K562 (cell line): Measurements from ENCODE around the gene ULBP1. TPM values are rescaled to one million over a fixed set of nuclear protein-coding genes. Genes with fewer than 3 reads are reported as not detected.

Experiments used
- ATAC-seq: fragments of 200-7000 bp; cut with Tn5 transposase; 3 replicates; pipeline ENCODE4 v1.9.1; 2020; ENCODE audit warnings: moderate library complexity
- BruUV-seq: library from RNA; stranded (reverse); fragments of 400-500 nt; replicated peaks from 2 replicates; lab custom pipeline; 2021; lab: Mats Ljungman, UMichigan
- CTCF ChIA-PET: fragments of 300-600 bp; formaldehyde crosslinking; extraction: SDS; loops from one replicate; lab custom pipeline; 2021; ENCODE audit warnings: low intra/inter-chr PET ratio; lab: Yijun Ruan, JAX
- POLR2A ChIA-PET: fragments of 300-600, 350-650 bp; sonication (Branson Sonifier 250); formaldehyde crosslinking; extraction: SDS; loops from one replicate; lab custom pipeline; 2021; ENCODE audit warnings: antibody characterized with exemption, inconsistent platforms; lab: Yijun Ruan, JAX
- DNase-seq, 4 experiments: peaks; one replicate each; pipeline versions ENCODE4 v3.0.0 to v3.0.0-alpha.2; 2011 to 2018; ENCODE audit warnings: low spot score in 3 of 4, mixed read lengths in 3 of 4; ENCODE audit errors: extremely low read depth in 1 of 4
- FAIRE-seq: peaks from 2 replicates; lab custom pipeline; 2011; peaks lifted over from hg19 to GRCh38; lab: Jason Lieb, UNC
- H2AFZ ChIP-seq: 2 replicates; pipeline ENCODE4 v1.6.0; 2011; ENCODE audit warnings: low read depth, low read length, control low read depth, inconsistent platforms
- H3K27ac ChIP-seq: fragments of 200-600 bp; 3 replicates; pipeline ENCODE4 v1.8.0; 2011; ENCODE audit warnings: low read depth, mild to moderate bottlenecking, control low read depth, inconsistent platforms, low read length, moderate library complexity, mixed read lengths; ENCODE audit errors: extremely low read depth
- H3K27me3 ChIP-seq, 2 experiments: fragments of 300-600 bp in 1 of 2; 2 replicates in 1 of 2; 3 replicates in 1 of 2; pipeline versions ENCODE4 v1.6.0 to v1.8.0; 2011; ENCODE audit warnings: inconsistent platforms in 2 of 2, low read length in 2 of 2, mild to moderate bottlenecking in 1 of 2, mixed read lengths in 1 of 2, moderate library complexity in 1 of 2; ENCODE audit not compliant: control insufficient read depth in 2 of 2, insufficient read depth in 2 of 2
- H3K36me3 ChIP-seq: fragments of 300-600 bp; 3 replicates; pipeline ENCODE4 v1.8.0; 2011; ENCODE audit warnings: mild to moderate bottlenecking, low read length, inconsistent platforms; ENCODE audit not compliant: control insufficient read depth, insufficient read depth
- H3K4me1 ChIP-seq, 2 experiments: fragments of 200-600 bp in 1 of 2; replicated peaks in 1 of 2; 2 replicates in 1 of 2; 3 replicates in 1 of 2; pipeline versions ENCODE4 v1.5.1 to v1.8.0; 2011; ENCODE audit warnings: inconsistent platforms in 2 of 2, low read length in 2 of 2, mild to moderate bottlenecking in 1 of 2, mixed read lengths in 1 of 2, moderate library complexity in 1 of 2; ENCODE audit not compliant: control insufficient read depth in 2 of 2, insufficient read depth in 2 of 2
- H3K4me2 ChIP-seq: 2 replicates; pipeline ENCODE4 v1.6.1; 2011; ENCODE audit warnings: low read length, control low read depth, inconsistent platforms, mixed read lengths; ENCODE audit not compliant: insufficient read depth
- H3K4me3 ChIP-seq: fragments of 200-600 bp; sonication (generic), shearing (Covaris generic); 2 replicates; pipeline ENCODE4 v1.5.1; 2016; ENCODE audit warnings: control low read depth, inconsistent platforms
- H3K79me2 ChIP-seq: fragments of 200-600 bp; 3 replicates; pipeline ENCODE4 v1.8.0; 2011; ENCODE audit warnings: low read length, inconsistent platforms; ENCODE audit not compliant: control insufficient read depth, insufficient read depth
- H3K9ac ChIP-seq, 2 experiments: 2 replicates each; pipeline versions ENCODE4 v1.6.0 to v1.6.1; 2011; ENCODE audit warnings: low read depth in 2 of 2, low read length in 2 of 2, control low read depth in 1 of 2, inconsistent platforms in 1 of 2, mild to moderate bottlenecking in 1 of 2, mixed read lengths in 1 of 2; ENCODE audit not compliant: insufficient read depth in 1 of 2
- H3K9me1 ChIP-seq: one replicate; pipeline ENCODE4 v1.6.0; 2011; ENCODE audit warnings: inconsistent platforms, mild to moderate bottlenecking, low read length, moderate library complexity; ENCODE audit not compliant: control insufficient read depth, insufficient read depth
- H3K9me3 ChIP-seq: replicated peaks from 2 replicates; pipeline ENCODE4 v1.5.1; 2011; ENCODE audit warnings: low read depth, low read length, inconsistent platforms; ENCODE audit not compliant: control insufficient read depth, insufficient read depth
- H4K20me1 ChIP-seq: replicated peaks from 2 replicates; pipeline ENCODE4 v1.6.1; 2011; ENCODE audit warnings: low read length, inconsistent platforms, mixed read lengths; ENCODE audit not compliant: control insufficient read depth, insufficient read depth
- ATF7 ChIP-seq: fragments of 450-650 bp; IDR thresholded peaks from 2 replicates; pipeline ENCODE4 v1.7.1; 2014; ENCODE audit warnings: mild to moderate bottlenecking, moderate library complexity
- BRD9 ChIP-seq: fragments of 450-650 bp; IDR thresholded peaks from 2 replicates; pipeline ENCODE4 v1.6.1; 2018; ENCODE audit warnings: low read depth; ENCODE audit not compliant: partially characterized antibody
- BRF1 ChIP-seq: IDR thresholded peaks from 3 replicates; pipeline ENCODE4 v1.6.1; 2011; ENCODE audit warnings: borderline replicate concordance, mild to moderate bottlenecking; ENCODE audit not compliant: insufficient read length; ENCODE audit errors: extremely low read depth
- HDAC8 ChIP-seq: fragments of 450-650 bp; IDR thresholded peaks from 2 replicates; pipeline ENCODE4 v1.6.1; 2016; ENCODE audit warnings: mild to moderate bottlenecking, missing genetic modification characterization, moderate library complexity, missing compliant biosample characterization
- MTA2 ChIP-seq: fragments of 450-650 bp; IDR thresholded peaks from 2 replicates; pipeline ENCODE4 v1.6.1; 2016; ENCODE audit warnings: low read depth
- NUFIP1 ChIP-seq: fragments of 450-650 bp; IDR thresholded peaks from 2 replicates; pipeline ENCODE4 v1.6.1; 2018; ENCODE audit not compliant: partially characterized antibody
- SMARCA4 ChIP-seq: fragments of 450-650 bp; IDR thresholded peaks from 2 replicates; pipeline ENCODE4 v1.6.1; 2016
- TRIM24 ChIP-seq, 2 experiments: fragments of 450-650 bp; IDR thresholded peaks; 2 replicates each; pipeline ENCODE4 v1.6.1; 2016
- WHSC1 ChIP-seq: IDR thresholded peaks from one replicate; pipeline ENCODE4 v1.6.1; 2012; ENCODE audit warnings: low read length, control low read depth, inconsistent platforms
- ZNF239 ChIP-seq: fragments of 250-450 bp; sonication (Bioruptor Pico); IDR thresholded peaks from 2 replicates; pipeline ENCODE4 v1.4.0; 2020; ENCODE audit warnings: mild to moderate bottlenecking
- ZNF408 ChIP-seq: fragments of 250-450 bp; sonication (Bioruptor Pico); IDR thresholded peaks from 2 replicates; pipeline ENCODE4 v1.4.0; 2020; ENCODE audit warnings: low read depth, mild to moderate bottlenecking, moderate library complexity
- WGBS: fragments of 100-300 bp; shearing (Covaris generic); methylation state at CpG from one replicate; pipeline ENCODE4 v1.1.6; 2016; ENCODE audit warnings: low coverage, mixed read lengths; ENCODE audit not compliant: insufficient coverage; ENCODE audit errors: missing lambda C conversion rate; 5-methylcytosine and 5-hydroxymethylcytosine counted together
- in situ Hi-C: fragments of 300-500 bp; cut with MboI; formaldehyde crosslinking; loops from 4 replicates; pipeline ENCODE4 v1.15.0; 2018; ENCODE audit warnings: inconsistent platforms, mixed read lengths
- intact Hi-C: fragments of 100-400 bp; cut with micrococcal nuclease; formaldehyde crosslinking; loops from 2 replicates; pipeline ENCODE4 v1.14.2; 2022
- polyA plus RNA-seq, 8 experiments: library from polyadenylated mRNA; depleted of rRNA in 4 of 8; stranded (reverse) in 5 of 8; unstranded in 3 of 8; fragments of >200 nt; fragmentation: Nextera tagmentation in 2 of 8; fragmentation: Illumina TruSeq in 1 of 8; extraction: Ambion mirVana in 2 of 8; extraction: Trizol in 1 of 8; gene quantifications; 2 replicates each; pipeline versions ENCODE4 v1.2.1 to v1.2.3, GENCODE V29; 2011 to 2014; ENCODE audit warnings: inconsistent platforms in 1 of 8, missing spikeins in 1 of 8
- total RNA-seq, 7 experiments: library from RNA; depleted of rRNA in 6 of 7; stranded (reverse); fragments of >200 nt in 6 of 7; fragmentation: Illumina TruSeq in 2 of 7; extraction: Trizol in 2 of 7; gene quantifications; 2 replicates each; pipeline versions ENCODE4 v1.2.1 to v1.2.3, GENCODE V29; 2011 to 2021; ENCODE audit warnings: low replicate concordance in 1 of 7
- TF ChIP-seq, protein P1 (sequence below): fragments of 250-450 bp; sonication (Bioruptor Pico); IDR thresholded peaks from 2 replicates; pipeline ENCODE4 v1.4.0; 2020
- TF ChIP-seq, protein P2 (sequence below): fragments of 250-450 bp; sonication (Bioruptor Pico); IDR thresholded peaks from 2 replicates; pipeline ENCODE4 v1.5.0; 2020; ENCODE audit warnings: mild to moderate bottlenecking, borderline replicate concordance
- TF ChIP-seq, protein P3 (sequence below): fragments of 450-650 bp; formaldehyde crosslinking; conservative IDR thresholded peaks from 2 replicates; pipeline ENCODE4 v1.4.0; 2022; ENCODE audit warnings: mild to moderate bottlenecking, missing genetic modification characterization
- TF ChIP-seq, protein P4 (sequence below), 2 experiments: fragments of 450-650 bp in 1 of 2; sonication (generic) in 1 of 2; formaldehyde crosslinking in 1 of 2; IDR thresholded peaks in 1 of 2; conservative IDR thresholded peaks in 1 of 2; 2 replicates each; pipeline versions ENCODE4 v1.6.1 to v1.8.1; 2016 to 2023; ENCODE audit warnings: mild to moderate bottlenecking in 2 of 2, moderate library complexity in 2 of 2, inconsistent platforms in 1 of 2, missing genetic modification reagents in 1 of 2

Gene ULBP1
- total and polyA plus RNA-seq, 9 of the 15 experiments (the other 6 are each of a cell fraction or from before 2014, with no cell fraction given), result 0.33 to 6.0 (median 2.5) TPM

DNA sequence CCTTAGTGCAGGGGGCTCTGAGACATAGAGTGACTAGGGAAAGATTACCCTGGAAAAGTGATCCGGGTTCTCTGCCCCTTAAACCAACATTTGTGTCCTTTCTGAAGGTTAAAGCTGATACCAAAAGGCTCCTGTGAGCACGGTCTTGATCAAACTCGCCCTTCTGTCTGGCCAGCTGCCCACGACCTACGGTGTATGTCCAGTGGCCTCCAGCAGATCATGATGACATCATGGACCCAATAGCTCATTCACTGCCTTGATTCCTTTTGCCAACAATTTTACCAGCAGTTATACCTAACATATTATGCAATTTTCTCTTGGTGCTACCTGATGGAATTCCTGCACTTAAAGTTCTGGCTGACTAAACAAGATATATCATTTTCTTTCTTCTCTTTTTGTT, 15.1 kb upstream of the ULBP1 start:
- DNase-seq (no peak), FAIRE-seq (peak; percentile 37)
- no TSS peak for BruUV-seq

More for the DNA sequence above, 15.1 kb upstream of the ULBP1 start:
- ChIA-PET POLR2A (interaction anchor here (0.8 kb wide), 2 partner anchors 71 to 80 kb away, joined by 3 to 4 read pairs; no protein-coding TSS in a partner anchor), CTCF (no interaction called here)
- peaks cover 5% of the 10 kb centered on the region; the same call in 1 of the 2 replicates for H4K20me1 ChIP-seq
- intact Hi-C loops (no loop called here), in situ Hi-C loops (loop anchor here (10.0 kb wide), 1 partner anchor 456 kb away; no protein-coding TSS in a partner anchor)
- no peaks in the 10 kb centered on the region for H3K9me1 ChIP-seq
- H3K79me2 ChIP-seq, result no peaks in the 10 kb centered on the region
- ATAC-seq, result no peak
- no peaks in the 10 kb centered on the region for H3K36me3 ChIP-seq
- H3K9me3 ChIP-seq, result no peaks in the 10 kb centered on the region
- H3K27me3 ChIP-seq, result peaks cover 11 to 33% of the 10 kb centered on the region in 2 experiments
- no peak overlapping the region for H3K27ac ChIP-seq
- TF ChIP-seq BRF1 (no peak), ZNF239 (CRISPR knock-in tag) (no peak), HDAC8 (tag) (no peak), BRD9 (no peak), TRIM24 (IDR thresholded peaks at IDR 0.05) (no peak), WHSC1 (no peak), MTA2 (no peak), SMARCA4 (no peak), ATF7 (0 out of 2 replicates have a peak, but pooled peaks have one; percentile 27), ZNF408 (CRISPR knock-in tag) (no peak), NUFIP1 (no peak)
- TF ChIP-seq, protein P1, sequence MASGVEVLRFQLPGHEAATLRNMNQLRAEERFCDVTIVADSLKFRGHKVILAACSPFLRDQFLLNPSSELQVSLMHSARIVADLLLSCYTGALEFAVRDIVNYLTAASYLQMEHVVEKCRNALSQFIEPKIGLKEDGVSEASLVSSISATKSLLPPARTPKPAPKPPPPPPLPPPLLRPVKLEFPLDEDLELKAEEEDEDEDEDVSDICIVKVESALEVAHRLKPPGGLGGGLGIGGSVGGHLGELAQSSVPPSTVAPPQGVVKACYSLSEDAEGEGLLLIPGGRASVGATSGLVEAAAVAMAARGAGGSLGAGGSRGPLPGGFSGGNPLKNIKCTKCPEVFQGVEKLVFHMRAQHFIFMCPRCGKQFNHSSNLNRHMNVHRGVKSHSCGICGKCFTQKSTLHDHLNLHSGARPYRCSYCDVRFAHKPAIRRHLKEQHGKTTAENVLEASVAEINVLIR, result no peak
- TF ChIP-seq, protein P2, sequence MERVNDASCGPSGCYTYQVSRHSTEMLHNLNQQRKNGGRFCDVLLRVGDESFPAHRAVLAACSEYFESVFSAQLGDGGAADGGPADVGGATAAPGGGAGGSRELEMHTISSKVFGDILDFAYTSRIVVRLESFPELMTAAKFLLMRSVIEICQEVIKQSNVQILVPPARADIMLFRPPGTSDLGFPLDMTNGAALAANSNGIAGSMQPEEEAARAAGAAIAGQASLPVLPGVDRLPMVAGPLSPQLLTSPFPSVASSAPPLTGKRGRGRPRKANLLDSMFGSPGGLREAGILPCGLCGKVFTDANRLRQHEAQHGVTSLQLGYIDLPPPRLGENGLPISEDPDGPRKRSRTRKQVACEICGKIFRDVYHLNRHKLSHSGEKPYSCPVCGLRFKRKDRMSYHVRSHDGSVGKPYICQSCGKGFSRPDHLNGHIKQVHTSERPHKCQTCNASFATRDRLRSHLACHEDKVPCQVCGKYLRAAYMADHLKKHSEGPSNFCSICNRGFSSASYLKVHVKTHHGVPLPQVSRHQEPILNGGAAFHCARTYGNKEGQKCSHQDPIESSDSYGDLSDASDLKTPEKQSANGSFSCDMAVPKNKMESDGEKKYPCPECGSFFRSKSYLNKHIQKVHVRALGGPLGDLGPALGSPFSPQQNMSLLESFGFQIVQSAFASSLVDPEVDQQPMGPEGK (CRISPR knock-in tag), result no peak
- TF ChIP-seq, protein P3, sequence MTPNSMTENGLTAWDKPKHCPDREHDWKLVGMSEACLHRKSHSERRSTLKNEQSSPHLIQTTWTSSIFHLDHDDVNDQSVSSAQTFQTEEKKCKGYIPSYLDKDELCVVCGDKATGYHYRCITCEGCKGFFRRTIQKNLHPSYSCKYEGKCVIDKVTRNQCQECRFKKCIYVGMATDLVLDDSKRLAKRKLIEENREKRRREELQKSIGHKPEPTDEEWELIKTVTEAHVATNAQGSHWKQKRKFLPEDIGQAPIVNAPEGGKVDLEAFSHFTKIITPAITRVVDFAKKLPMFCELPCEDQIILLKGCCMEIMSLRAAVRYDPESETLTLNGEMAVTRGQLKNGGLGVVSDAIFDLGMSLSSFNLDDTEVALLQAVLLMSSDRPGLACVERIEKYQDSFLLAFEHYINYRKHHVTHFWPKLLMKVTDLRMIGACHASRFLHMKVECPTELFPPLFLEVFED (CRISPR knock-in tag), result no peak
- TF ChIP-seq, protein P4, sequence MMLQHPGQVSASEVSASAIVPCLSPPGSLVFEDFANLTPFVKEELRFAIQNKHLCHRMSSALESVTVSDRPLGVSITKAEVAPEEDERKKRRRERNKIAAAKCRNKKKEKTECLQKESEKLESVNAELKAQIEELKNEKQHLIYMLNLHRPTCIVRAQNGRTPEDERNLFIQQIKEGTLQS (IDR thresholded peaks at IDR 0.05), result peak; percentile 47; the same call in 1 of the 2 replicates
- TF ChIP-seq, protein P4 (CRISPR knock-in tag; conservative IDR thresholded peaks at IDR 0.05), result no peak
- H3K4me3 ChIP-seq, result no peak overlapping the region
- H3K9ac ChIP-seq, result no peak overlapping the region
- no peaks in the 10 kb centered on the region for H3K4me1 ChIP-seq
- under 1% methylated on average over 5 of the region's 5 CpGs for WGBS
- H3K4me2 ChIP-seq, result no peak overlapping the region
- H2AFZ ChIP-seq, result no peak overlapping the region
